PC-3 (cell line): ENCODE results near the gene ZC3HAV1L.

Experiments
- EZH2 ChIP-seq: fragments of 300-600 bp; sonication (generic); IDR thresholded peaks from one replicate; pipeline ENCODE4 v1.6.1; 2017; ENCODE audit warnings: antibody characterized with exemption, mild to moderate bottlenecking, low read length; ENCODE audit not compliant: unreplicated experiment
- TF ChIP-seq, protein P1 (sequence below): fragments of 300-600 bp; sonication (generic); conservative IDR thresholded peaks from 2 replicates; pipeline ENCODE4 v1.5.1; 2017; ENCODE audit warnings: antibody characterized with exemption, low read depth, mild to moderate bottlenecking, low read length

DNA sequence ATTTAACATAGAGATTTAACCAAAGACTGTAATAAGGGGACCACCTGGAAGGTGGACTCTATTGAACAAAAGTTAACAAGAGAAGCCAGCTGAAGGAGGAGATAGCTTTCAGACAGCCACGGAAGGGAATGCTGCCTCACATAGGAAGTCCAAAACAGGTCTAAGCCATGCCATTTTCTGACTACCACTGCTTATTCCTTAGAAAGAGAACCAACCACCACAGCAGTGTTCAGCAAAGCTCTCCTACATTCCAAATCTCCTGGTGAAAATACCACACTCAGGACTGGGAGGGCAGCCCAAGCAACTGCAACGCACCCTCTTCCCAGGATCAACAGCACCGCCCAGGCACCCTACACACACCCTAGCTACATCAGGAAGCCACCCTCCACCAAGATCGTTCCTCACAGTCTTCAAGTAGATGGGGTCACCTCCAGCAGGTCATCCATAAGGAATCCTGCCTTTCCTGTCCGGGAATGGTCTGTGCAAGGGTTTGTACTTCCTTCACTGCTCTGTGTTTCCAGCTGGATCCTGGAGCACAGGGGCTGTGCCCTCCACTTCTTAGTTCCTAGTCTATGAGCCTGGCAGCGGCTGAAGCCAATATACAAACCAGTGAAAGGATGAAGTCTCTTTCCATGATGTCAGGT is 57.2 kb downstream of the ZC3HAV1L start:
- TF ChIP-seq EZH2: no peak
- TF ChIP-seq, protein P1, sequence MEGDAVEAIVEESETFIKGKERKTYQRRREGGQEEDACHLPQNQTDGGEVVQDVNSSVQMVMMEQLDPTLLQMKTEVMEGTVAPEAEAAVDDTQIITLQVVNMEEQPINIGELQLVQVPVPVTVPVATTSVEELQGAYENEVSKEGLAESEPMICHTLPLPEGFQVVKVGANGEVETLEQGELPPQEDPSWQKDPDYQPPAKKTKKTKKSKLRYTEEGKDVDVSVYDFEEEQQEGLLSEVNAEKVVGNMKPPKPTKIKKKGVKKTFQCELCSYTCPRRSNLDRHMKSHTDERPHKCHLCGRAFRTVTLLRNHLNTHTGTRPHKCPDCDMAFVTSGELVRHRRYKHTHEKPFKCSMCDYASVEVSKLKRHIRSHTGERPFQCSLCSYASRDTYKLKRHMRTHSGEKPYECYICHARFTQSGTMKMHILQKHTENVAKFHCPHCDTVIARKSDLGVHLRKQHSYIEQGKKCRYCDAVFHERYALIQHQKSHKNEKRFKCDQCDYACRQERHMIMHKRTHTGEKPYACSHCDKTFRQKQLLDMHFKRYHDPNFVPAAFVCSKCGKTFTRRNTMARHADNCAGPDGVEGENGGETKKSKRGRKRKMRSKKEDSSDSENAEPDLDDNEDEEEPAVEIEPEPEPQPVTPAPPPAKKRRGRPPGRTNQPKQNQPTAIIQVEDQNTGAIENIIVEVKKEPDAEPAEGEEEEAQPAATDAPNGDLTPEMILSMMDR: no peak
